BJ (cell line): ENCODE results near the gene ACSM2B. TPM values are rescaled to one million over a fixed set of nuclear protein-coding genes. Genes with fewer than 3 reads are reported as not detected.
"Not testable (repeated sequence)": the region's sequence is repeated elsewhere in the genome, so short reads cannot be mapped to it uniquely, and the experiment has no call there.

ENCODE experiments used
- CTCF ChIA-PET: fragments of 350-600 bp; formaldehyde crosslinking; extraction: SDS; loops from one replicate; lab custom pipeline; 2021; ENCODE audit warnings: antibody characterized with exemption, inconsistent platforms; lab: Yijun Ruan, JAX
- POLR2A ChIA-PET: fragments of 300-600 bp; sonication (Branson Sonifier 250); formaldehyde crosslinking; extraction: SDS; loops from one replicate; lab custom pipeline; 2021; ENCODE audit warnings: antibody characterized with exemption; lab: Charles Lee
- DNase-seq: peaks from one replicate; pipeline ENCODE4 v3.0.0-alpha.2; 2011; ENCODE audit warnings: low read depth
- H3K27me3 ChIP-seq: 2 replicates; pipeline ENCODE4 v1.6.0; 2011; ENCODE audit warnings: low read length; ENCODE audit not compliant: control insufficient read depth, insufficient read depth
- H3K36me3 ChIP-seq: 2 replicates; pipeline ENCODE4 v1.5.1; 2011; ENCODE audit warnings: low read length; ENCODE audit not compliant: control insufficient read depth, insufficient read depth
- H3K4me3 ChIP-seq: 2 replicates; pipeline ENCODE4 v1.5.1; 2011; ENCODE audit warnings: low read depth, mild to moderate bottlenecking, control low read depth, low read length
- polyA plus RNA-seq: library from polyadenylated mRNA; depleted of rRNA; stranded (reverse); fragments of >200 nt; gene quantifications from 2 replicates; pipeline ENCODE4 v1.2.3, GENCODE V29; 2011
- TF ChIP-seq, protein P1 (sequence below): IDR thresholded peaks from 2 replicates; pipeline ENCODE4 v1.5.1; 2011; ENCODE audit warnings: low read depth, mild to moderate bottlenecking, control low read depth, inconsistent platforms, low read length, moderate library complexity; ENCODE audit not compliant: insufficient read depth

Gene ACSM2B
- polyA plus RNA-seq, 1 experiment: not detected

DNA sequence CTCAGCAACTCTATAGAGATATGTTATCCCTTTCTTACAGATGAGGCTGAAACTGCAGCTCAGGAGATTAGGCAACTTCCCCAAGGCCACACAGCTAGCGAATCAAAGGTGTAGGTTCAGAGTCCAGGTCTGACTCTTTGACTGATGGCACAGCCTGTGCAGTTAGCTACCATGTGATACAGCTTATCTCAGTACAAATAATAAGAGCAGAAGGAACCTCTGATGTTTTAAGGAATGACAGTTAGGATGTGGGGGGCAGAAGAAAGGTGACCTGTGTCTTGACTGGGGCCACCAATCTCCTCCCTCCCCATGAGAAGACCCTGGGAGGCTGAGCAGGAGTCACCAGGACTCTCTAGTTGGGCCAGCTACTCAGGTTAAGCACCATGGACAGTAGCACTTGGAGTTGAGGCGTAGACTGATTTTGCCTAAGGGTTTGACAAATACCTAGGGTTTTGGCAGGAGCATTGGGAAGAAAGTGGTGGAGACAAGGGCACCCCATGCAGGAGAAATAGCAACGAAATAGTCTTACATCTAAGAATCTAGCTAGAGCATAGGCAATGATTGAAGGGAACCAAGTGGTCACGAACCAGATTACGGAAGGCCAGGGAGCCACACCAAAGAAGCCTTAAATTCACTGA is 22.8 kb upstream of the ACSM2B start:
- DNase-seq: no peak
- ChIA-PET POLR2A (no interaction called here), CTCF (no interaction called here)
- Histone ChIP-seq H3K27me3 (no peaks in the 10 kb centered on the region), H3K4me3 (no peak overlapping the region), H3K36me3 (no peaks in the 10 kb centered on the region)
- TF ChIP-seq, protein P1, sequence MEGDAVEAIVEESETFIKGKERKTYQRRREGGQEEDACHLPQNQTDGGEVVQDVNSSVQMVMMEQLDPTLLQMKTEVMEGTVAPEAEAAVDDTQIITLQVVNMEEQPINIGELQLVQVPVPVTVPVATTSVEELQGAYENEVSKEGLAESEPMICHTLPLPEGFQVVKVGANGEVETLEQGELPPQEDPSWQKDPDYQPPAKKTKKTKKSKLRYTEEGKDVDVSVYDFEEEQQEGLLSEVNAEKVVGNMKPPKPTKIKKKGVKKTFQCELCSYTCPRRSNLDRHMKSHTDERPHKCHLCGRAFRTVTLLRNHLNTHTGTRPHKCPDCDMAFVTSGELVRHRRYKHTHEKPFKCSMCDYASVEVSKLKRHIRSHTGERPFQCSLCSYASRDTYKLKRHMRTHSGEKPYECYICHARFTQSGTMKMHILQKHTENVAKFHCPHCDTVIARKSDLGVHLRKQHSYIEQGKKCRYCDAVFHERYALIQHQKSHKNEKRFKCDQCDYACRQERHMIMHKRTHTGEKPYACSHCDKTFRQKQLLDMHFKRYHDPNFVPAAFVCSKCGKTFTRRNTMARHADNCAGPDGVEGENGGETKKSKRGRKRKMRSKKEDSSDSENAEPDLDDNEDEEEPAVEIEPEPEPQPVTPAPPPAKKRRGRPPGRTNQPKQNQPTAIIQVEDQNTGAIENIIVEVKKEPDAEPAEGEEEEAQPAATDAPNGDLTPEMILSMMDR: no peak

GRCh38 chr16:20595694-20596093 is 19.5 kb upstream of the ACSM2B start:
- POLR2A ChIA-PET, H3K4me3 ChIP-seq, CTCF ChIA-PET, H3K27me3 ChIP-seq, DNase-seq, H3K36me3 ChIP-seq: not testable (repeated sequence)

- H3K27me3 ChIP-seq, H3K36me3 ChIP-seq, DNase-seq, POLR2A ChIA-PET, H3K4me3 ChIP-seq, CTCF ChIA-PET: not testable (repeated sequence)
Observed at GRCh38 chr16:20595068-20595467, 18.9 kb upstream of the ACSM2B start.

- CTCF ChIA-PET, POLR2A ChIA-PET, DNase-seq, H3K4me3 ChIP-seq, H3K36me3 ChIP-seq, H3K27me3 ChIP-seq: not testable (repeated sequence)
Observed at GRCh38 chr16:20592780-20593179, 16.6 kb upstream of the ACSM2B start.

- POLR2A ChIA-PET, H3K36me3 ChIP-seq, H3K4me3 ChIP-seq, H3K27me3 ChIP-seq, CTCF ChIA-PET, DNase-seq: not testable (repeated sequence)
Observed at GRCh38 chr16:20589486-20589885, 13.3 kb upstream of the ACSM2B start.

DNA sequence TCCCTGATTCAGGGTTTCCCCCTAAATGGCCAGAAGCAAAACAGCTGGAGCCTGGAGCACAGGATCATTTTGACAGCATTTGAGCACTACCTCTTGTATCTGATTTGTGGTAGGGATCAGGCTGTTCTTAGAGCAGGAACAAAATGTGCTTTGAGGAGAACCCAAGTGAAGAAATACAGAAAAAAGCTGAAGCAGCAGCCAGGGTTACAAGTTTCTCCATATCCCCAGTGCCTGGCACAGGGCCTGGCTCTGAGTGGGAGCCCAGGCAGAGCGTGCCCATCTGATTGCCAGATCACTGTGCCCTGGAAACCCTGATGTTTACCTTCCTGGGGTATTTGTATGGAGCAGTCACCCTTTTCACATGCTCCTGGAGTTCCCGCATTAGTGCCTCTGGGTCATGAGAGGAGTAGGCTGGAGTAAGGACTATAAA is 11.5 kb upstream of the ACSM2B start:
- POLR2A ChIA-PET, H3K27me3 ChIP-seq, CTCF ChIA-PET, DNase-seq, H3K36me3 ChIP-seq, H3K4me3 ChIP-seq: not testable (repeated sequence)

DNA sequence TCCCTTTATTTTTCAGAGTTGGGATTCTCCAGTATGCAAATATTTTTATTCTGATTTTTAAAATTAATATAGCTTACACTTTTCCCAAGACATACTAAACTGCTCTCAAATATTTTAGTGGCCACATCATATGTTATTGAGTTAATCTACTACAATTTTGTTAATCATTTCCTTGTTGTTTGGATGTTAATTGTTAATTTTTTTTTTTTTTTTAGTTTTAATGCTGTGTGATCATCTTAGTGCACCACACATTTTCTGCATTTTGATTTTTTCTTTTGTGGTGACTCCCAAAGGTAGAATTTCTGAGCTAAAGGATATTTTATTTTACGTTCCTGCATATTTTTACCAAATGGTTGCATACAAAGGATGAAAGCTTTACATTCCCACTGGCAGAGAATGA is 10.5 kb upstream of the ACSM2B start:
- H3K4me3 ChIP-seq, CTCF ChIA-PET, H3K27me3 ChIP-seq, DNase-seq, POLR2A ChIA-PET, H3K36me3 ChIP-seq: not testable (repeated sequence)

- H3K4me3 ChIP-seq, H3K27me3 ChIP-seq, POLR2A ChIA-PET, H3K36me3 ChIP-seq, DNase-seq, CTCF ChIA-PET: not testable (repeated sequence)
Observed at GRCh38 chr16:20586112-20586511, 9.9 kb upstream of the ACSM2B start.

DNA sequence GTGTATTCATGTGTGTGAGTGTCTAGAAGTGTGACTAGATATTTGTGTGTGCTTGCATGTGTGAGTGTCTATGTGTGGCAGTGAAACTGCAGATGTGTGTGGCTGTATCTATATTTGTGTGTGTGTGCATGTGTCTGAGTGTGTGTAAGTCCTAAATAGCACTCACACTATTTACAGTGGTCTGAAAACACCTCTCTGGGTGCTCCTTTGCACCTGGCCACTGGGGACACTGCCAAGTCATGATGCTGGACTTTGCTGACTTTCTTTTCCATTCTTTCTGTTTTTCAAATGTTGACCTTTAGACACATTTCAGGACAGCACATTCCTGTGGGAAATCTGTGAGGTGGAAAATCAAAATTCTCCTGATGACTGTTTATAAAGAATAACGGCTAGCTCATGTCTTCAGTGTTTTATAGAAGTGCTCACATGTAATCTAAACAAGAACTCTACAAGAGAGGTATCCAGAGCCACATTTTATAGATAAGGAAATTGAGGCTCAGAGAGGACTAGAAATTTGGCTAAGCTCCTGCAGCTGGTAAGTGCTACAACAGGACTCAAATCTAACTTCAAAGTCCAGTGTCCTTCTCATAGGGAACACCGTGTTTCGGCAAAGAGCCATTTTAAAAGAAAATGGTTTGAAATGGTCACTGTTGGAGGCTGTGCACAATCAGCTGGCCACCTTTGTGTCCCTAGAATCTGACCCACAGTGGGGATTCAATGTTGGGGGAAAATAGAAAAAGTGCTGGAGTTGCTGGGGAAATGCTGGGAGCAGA is 4.5 kb upstream of the ACSM2B start:
- H3K27me3 ChIP-seq, POLR2A ChIA-PET, DNase-seq, H3K36me3 ChIP-seq, H3K4me3 ChIP-seq, CTCF ChIA-PET: not testable (repeated sequence)

GRCh38 chr16:20578091-20578490 is 1.9 kb upstream of the ACSM2B start:
- H3K27me3 ChIP-seq, POLR2A ChIA-PET, DNase-seq: not testable (repeated sequence)

DNA sequence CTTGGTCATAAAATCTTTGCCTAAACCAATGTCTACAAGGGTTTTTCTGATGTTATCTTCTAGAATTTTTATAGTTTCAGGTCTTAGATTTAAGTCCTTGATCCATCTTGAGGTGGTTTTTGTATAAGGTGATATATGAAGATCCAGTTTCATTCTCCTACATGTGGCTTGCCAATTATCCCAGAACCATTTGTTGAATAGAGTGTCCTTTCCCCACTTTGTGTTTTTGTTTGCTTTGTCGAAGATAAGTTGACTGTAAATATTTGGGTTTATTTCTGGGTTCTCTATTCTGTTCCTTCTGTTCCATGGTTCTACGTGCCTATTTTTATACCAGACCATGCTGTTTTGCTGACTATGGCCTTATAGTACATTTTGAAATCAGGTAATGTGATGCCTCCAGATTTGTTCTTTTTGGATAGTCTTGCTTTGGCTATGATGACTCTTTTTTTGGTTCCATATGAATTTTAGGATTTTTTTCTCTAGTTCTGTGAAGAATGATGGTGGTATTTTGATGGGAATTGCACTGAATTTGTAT is 7.0 kb downstream of the ACSM2B start:
- DNase-seq, CTCF ChIA-PET, POLR2A ChIA-PET, H3K27me3 ChIP-seq, H3K36me3 ChIP-seq, H3K4me3 ChIP-seq: not testable (repeated sequence)

More at GRCh38 chr16:20578091-20578490, 1.9 kb upstream of the ACSM2B start:
- CTCF ChIA-PET, H3K4me3 ChIP-seq, H3K36me3 ChIP-seq: not testable (repeated sequence)
